ENCODE results near the gene THSD7B.
"Not testable (repeated sequence)": the region's sequence is repeated elsewhere in the genome, so short reads cannot be mapped to it uniquely, and the experiment has no call there.

The THSD7B gene

DNA sequence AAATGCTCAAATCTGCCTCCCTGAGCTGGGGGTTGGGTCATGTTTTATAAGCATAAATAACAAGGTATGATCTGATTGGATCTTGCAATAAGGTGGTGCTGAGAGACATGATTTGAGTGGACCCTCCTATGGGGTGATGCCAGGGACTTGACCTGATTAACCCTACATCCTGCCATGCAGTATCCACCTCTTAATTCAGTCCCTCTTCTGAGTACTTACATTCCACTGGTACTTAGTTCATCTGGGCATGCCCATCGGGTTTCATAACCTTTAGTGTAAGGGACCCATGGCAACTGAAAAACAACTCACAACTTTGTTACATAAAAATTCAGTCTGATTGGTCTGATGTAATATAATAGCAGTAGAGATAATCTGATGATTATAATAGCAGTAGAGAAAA, 801.0 kb downstream of the THSD7B start:
- DNase-seq (ENCODE audit: low spot score), result no peak

DNA sequence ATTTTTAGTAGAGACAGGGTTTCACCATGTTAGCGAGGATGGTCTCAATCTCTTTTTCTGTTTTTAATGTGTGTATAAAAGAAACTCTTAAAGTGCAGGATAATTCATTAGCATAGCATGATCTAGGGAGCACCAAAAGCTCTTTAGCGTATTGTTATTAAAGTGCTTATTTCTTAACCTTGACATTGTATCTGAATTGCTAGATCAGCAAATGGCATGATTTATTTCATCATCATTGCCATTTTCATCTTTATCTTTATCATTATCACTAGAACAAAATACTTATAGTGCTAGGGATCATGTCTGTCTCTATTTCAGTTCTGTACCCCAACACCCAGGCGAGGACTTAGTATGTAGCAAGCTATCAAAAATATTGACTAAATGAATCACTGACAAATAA, 805.1 kb downstream of the THSD7B start:
- no peak for DNase-seq (ENCODE audit: low spot score)

DNA sequence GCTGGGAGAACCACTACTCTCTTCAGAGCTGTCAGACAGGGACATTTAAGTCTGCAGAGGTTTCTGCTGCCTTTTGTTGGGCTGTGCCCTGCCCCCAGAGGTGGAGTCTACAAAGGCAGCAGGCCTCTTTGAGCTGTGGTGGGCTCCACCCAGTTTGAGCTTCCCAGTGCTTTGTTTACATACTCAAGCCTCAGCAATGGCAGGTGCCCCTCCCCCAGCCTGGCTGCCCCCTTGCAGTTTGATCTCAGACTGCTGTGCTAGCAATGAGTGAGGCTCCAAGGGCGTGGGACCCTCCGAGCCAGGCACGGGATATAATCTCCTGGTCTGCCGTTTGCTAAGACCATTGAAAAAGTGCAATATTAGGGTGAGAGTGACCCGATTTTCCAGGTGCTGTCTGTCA, 822.5 kb downstream of the THSD7B start:
- not testable (repeated sequence) for DNase-seq (ENCODE audit: low spot score)

DNA sequence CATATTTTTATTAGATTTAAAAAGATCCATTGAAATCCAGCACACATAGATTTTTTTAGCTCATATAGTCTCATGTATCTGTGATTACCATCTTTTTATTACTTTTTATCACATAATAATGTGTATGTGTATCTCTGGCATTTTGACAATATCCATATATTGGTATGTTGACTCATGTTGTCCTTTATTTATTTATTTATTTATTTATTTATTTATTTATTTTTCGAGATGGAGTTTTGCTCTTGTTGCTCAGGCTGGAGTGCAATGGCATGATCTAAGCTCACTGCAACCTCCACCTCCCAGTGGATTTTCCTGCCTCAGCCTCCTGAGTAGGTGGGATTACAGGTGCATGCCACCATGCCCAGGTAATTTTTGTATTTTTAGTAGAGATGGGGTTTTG, 823.2 kb downstream of the THSD7B start:
- DNase-seq (ENCODE audit: low spot score), result not testable (repeated sequence)

DNA sequence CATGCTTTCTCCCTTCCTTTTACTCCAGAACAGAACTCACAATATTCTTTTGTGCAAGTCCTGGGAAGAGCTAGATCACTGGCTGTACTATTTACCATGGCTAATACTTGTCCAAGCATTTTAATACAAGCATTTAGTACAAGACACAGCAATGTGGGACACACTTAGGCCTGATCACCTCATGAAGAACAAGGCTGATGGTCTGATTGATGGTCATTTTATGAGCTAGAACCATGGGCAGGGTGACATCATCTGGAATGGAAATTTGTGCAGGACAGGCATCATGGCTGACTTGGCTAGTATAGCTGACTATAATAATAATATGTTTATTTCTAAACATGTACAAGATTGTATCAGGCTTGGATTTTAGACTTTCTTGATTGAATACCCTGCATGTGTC, 824.8 kb downstream of the THSD7B start:
- no peak for DNase-seq (ENCODE audit: low spot score)

DNA sequence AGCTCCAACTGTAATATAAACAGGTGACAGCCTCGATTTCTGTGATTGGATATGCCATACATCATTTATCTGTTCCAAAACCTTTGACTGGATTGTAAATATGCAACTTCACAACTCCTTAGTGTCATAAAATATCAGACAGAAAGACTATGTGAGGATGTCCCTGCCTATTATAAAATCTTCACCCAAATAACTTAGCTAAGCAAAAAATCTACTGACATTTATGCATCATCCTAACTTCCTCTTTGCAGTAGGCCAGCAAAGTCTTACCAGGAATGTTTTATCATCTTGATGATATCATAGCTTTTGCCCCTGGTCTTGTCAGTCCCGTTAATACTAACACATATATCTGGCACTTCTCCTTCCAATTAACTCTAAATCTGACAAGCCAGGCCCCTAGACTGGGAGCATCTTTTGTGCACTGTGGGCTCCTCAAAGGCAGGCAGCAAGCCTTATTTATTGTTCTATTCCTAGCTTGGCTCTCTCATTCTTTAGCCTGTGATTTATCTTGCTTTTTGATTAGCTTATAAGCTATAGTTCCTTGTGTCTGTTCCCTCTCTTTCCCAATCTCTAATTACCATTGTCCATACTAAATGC, 842.5 kb downstream of the THSD7B start:
- DNase-seq (ENCODE audit: low spot score), result no peak

DNA sequence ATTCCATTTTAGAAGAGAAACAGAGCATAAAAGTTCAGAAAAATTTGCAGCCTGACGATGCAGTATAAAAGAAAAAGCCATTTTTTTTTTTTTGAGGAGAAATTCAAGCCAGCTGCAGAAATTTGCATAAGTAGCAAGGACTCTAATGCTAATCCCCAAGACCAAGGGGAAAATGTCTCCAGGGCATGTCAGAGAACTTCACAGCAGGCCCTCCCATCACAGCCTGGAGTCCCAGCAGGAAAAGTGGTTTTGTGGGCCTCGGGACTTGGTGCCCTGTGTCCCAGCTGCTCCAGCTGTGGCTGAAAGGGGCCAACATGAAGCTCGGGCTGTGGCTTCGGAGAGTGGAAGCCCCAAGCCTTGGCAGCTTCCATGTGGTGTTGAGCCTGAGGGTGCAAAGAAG, 873.6 kb downstream of the THSD7B start:
- DNase-seq (ENCODE audit: low spot score), result no peak

DNA sequence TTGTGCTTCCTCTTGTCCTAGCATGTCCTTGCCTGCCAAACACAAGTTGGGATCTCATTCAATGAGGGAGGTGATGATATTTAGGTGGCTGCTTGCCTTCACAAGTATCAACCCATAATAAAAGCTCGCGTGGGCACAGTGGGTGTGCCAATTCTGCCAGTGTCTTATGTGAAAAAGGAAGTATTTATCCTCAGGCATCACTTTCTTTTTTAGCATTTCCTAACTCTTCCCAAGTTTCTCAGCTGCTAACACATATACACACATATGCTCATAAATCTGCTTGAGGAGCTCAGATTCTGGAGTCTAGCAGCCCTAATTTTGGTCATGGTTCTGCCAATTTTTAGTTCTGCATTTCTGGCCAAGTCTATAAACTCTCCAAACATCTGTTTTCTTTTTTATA, 879.4 kb downstream of the THSD7B start:
- no peak for DNase-seq (ENCODE audit: low spot score)

DNA sequence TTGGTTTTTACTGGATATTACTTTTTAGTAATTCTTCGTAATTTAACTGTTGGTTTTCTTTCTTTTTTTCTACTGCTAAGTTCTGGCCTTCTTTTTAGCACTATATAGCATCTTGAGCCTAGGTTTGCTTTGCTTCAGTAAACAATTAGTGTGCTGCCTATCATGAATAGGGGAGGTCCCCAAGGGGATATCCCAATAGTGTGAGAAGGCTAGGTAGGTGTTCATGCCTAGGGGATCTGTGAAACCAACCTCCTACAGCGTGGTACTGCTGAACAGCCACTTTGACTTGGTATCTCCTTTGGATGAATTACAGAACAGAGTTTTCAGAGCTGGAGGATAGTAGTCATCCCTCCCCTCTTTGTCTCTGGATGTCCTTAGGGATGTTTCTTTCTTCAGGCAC, 888.7 kb downstream of the THSD7B start:
- DNase-seq (ENCODE audit: low spot score), result no peak

DNA sequence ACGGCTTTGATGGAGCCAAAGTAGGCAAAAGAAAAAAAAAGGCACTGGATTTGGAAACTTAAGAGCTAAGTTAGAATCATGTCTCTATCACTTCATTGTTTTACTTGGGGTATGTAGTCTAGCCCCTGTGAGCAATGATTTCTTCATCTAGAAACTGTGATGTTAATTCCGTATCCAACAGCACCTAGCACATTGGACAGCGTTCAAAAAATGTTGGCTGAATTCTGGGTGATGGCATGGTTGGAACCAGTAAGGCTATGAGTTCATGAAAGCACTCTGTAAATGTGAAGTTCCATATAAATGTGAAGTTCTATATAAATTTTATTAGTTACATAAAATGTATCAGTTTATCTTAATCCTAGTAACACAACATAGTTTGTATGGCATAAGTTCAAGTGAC, 890.5 kb downstream of the THSD7B start:
- DNase-seq (ENCODE audit: low spot score), result no peak

DNA sequence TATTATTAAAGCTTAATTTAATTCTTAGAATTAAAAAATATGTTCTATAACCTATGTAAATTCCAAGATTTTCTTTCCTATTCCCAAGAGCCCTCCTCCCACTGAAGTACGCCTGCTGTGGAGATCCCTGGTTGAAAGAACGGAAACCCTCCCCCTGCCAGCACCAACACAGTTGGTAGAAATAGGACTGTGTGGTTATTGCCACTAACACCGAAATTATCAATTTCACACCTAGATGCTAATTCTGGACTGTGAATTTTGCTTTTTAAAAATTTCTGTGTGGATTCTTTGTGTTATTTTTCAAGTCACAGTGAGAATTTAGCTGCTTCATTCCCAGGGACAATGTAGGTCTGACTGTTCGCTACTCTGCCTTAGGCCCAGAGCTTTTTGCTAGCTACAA, 893.1 kb downstream of the THSD7B start:
- DNase-seq (ENCODE audit: low spot score), result no peak

DNA sequence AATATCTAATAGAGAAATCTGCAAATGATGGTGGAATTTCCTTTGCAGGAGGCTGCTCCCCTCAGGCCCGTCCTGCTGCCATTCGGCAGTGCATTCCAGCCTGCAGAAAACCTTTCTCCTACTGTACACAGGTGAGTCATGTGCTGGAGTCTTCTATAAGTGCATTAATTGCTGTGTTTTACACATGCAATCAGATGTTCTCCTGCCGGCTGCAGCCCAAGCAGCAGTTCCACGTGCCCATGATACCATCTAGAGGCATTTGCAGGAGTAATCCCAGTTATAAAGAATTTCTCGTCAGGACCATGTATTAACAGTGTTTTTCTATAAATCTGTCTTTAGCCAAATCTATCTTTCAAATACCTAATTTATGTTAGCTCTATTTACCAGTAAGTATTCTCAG, 894.3 kb downstream of the THSD7B start:
- DNase-seq (ENCODE audit: low spot score), result no peak

DNA sequence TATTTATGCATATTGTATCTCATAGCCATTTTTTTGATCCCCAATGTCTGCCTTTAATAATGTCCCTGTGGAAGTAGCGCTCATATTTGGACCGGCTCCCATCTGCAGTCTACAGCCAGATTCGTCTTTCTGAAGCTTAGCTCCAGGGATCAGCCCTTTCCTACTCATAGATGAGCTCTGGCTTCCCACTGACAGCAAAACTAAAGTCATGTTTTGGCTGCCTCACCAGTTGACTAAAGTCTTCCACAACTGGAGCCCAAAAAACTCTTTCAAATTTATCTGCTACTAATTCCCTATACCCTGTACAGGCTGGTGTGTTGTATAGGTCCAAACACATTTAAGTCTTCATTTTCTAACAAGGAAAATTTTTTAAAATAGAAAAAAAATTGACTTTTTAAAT, 904.8 kb downstream of the THSD7B start:
- DNase-seq (ENCODE audit: low spot score), result no peak

DNA sequence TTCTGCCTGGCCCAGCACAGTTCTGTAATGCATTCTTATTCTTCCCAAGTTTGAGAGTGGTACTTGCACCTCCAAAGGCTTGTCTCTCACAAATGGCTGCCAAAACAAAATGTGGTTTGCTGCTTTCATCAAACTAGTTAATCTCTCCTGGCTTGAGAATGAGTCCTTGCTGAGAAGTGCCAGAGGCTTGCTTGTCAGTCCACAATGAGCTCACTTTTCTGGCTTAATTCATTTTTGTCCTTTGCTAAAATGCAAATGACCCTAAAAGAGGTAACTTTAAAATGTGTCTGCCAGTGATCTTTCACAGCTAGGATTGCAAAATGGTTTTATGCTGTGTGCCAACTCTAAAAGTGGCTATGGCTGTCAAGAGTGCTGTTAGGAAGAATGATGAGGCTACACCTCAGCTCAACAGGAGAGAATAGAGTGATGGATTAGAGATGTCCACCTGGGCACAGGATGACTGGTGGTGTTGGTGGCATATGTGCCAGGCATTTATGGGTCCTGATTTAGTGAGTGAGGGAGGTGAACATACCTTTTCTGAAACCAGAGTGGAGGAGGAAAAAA, 907.7 kb downstream of the THSD7B start:
- no peak for DNase-seq (ENCODE audit: low spot score)

DNA sequence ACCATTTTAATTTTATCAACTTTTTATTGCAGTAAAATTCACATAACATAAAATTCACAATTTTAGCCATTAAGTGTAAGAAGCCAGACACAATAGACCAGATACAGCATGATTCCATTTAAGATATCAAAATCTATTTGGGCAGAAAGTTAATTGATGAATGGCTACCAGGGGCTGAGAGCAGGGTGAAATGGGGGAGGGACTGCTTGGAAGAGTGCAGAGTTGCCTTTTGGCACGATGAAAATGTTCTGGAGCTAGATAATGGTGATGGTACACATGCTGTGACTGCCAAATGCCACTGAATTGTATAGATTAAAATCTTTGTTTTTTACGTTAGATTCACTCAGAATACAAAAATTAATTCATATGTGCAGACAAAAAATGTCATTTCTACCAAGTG, 909.6 kb downstream of the THSD7B start:
- no peak for DNase-seq (ENCODE audit: low spot score)

DNA sequence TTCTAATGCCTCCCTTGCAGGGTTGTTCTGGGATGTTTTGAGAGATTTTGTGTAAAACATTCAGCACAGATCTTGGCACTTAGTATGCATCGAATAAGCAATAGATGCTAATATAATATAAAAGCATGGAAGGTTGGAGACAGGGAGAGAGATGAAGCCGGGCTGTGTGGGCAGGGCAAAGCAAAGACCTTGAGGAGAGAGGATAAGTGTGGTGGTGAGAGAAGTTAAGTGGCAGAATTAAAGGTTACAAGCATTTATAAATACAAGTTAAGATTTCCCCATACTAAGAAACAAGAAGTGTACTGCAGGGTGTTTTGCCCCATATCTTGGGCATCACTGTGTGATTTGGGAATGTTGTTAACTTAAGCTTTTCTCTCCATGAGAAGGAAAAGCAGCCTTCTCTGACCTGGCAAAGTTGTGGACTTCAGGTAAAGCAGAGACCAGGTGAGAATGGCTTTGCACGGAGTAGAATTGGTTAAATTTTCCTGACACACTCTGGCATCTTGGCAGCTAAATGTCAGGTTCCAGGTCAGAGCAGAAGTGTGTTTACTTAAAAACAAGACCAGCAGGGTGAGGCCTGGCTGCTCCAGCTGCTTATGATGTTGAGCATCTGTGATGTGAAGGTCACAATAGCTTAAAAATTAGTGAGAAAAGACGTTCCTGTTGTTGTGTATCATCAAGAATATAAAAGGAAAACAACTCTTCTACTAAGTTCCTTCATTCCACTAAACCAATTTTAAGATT, 910.4 kb downstream of the THSD7B start:
- DNase-seq (ENCODE audit: low spot score), result no peak

DNA sequence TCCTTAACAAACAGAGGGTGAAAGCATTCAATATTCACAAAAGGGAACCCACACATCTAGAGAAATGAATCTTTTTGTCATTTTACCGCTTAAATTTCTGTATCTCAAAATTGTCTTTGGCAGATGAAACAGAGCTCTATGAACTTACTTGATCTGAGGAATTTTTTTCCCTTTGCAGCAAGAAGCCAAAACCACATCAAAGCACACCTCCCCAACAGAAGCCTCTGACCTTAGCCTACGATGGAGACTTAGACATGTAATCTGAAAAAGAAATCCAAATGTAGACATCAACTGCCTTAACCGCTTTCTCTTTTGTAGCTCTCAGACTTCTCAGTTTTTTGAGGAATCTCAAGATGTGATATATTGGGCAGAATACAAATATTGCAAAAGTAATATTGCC, 911.0 kb downstream of the THSD7B start:
- no peak for DNase-seq (ENCODE audit: low spot score)

DNA sequence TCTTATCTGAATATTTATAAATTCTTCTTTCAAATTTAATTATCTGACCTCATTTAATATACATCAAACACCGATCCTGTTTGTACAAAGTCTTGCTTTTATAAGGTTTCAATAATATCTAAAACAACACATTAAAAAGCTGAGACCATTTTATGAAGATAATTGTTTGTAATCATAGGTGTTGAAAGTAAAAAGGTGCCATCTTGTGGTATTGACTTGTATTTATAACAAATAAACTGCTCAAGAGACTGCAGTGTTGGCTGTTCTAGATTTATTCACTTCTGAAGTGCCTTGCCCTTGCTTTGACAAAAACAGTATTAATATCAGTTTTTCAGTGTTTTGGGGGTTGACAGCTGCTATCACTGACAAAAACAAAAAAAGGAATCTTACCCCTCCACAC, 912.1 kb downstream of the THSD7B start:
- no peak for DNase-seq (ENCODE audit: low spot score)

DNA sequence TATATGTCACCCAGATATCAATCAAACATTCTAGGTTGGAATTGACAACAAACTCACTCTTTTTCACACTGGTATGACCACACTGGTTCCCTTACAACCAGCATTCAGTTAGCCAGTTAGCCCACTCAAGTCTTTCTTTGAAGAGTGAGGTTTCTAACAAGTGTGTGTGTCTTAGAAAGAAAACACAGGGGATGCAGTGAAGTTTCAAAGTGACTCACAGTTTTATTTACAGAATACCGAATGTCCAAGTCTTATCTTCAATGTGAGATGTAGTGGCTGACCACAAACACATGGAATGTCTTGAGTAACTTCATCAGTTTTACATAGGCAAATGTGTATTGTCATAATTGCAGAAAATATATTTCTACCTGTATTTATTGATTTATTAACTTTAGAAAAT, 924.2 kb downstream of the THSD7B start:
- no peak for DNase-seq (ENCODE audit: low spot score)

DNA sequence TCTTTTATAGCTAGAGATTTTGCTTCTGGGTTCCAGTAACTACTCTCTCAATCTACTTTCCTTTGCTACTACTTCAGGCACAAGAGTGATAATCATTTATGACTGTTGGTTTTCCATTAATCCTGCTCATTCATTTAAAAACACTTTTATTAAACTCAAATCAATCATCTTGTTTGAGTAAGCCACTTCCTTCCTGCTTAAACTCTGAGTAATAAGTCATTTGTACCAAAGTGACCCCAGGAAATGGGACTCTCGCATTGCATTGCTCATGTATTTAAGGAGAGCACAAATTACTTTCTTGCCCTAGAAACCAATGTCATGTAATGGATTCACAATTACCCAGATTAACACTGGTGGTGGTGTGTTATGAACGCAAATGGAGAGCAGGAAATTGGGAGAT, 928.2 kb downstream of the THSD7B start:
- no peak for DNase-seq (ENCODE audit: low spot score)

DNA sequence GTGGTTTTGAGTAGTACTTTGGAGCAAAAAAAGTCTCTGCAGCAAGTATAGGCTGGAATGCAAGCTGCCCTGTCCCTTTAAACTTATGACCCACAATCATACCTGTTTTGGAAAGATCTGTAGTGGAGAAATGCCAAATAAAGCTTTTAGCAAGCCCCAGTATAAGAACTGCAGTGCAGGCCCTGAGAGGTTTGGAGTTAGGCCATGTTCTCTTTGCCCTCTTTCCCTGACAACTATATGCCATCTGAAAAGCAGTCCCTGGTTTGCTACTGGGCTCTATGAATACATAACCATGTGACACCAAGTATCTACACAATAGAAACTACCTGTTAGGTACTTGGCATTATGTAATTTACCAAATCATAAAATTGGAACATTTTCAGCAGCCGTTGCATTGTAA, 931.6 kb downstream of the THSD7B start:
- DNase-seq (ENCODE audit: low spot score), result no peak

DNA sequence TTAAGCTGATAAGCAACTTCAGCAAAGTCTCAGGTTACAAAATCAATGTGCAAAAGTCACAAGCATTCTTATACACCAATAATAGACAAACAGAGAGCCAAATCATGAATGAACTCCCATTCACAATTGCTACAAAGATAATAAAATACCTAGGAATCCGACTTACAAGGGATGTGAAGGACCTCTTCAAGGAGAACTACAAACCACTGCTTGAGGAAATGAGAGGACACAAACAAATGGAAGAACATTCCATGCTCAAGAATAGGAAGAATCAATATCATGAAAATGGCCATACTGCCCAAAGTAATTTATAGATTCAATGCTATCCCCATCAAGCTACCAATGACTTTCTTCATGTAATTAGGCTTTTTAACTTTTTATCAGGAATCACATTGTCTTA, 934.9 kb downstream of the THSD7B start:
- DNase-seq (ENCODE audit: low spot score), result not testable (repeated sequence)

DNA sequence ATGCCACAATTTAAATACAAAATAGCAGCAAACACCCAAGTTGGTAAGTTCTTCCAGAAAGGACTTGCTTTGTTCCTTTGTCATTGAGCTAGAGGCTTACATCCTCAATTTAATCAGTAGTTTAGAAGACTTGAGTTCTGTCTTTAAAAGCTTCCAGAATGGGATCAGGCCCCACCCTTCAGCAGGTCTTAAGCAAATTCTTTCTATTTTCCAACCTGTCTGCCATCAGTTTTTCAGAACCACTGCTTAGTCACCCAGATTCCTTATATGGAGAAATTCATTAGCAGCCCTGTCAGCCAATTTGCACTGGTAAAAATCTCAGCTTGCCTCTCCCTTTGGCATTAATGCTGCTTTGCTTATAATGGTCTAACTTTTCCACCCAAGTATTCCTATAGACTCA, 935.3 kb downstream of the THSD7B start:
- no peak for DNase-seq (ENCODE audit: low spot score)

DNA sequence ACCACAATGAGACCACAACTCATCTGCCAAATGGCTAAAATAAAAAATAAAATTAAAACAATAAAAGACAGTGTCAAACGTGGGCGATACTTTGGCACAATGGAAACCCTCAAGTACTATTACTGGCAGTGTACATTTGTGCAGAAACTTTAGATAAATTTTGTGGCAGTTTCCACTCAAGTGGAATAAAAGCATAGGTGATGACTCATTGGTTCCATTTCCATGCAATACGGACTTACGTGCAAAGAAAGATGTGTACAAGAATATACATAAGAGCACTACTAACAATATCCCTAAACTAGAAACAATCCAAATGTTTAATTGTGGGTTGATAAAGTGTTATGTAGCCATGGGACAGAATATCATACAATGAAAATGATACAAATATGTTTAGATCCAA, 940.0 kb downstream of the THSD7B start:
- DNase-seq (ENCODE audit: low spot score), result no peak
